D721Med (cell line): ENCODE data around the gene CD3D.

ENCODE experiments used
- DNase-seq: peaks from one replicate; pipeline ENCODE4 v3.0.0; 2011; ENCODE audit warnings: low spot score; ENCODE audit not compliant: insufficient read length
- FAIRE-seq: peaks from 2 replicates; lab custom pipeline; 2011; peaks lifted over from hg19 to GRCh38; lab: Jason Lieb, UNC
- CTCF ChIP-seq: IDR thresholded peaks from 2 replicates; pipeline ENCODE4 v1.5.1; 2012; ENCODE audit warnings: mild to moderate bottlenecking, control low read depth; ENCODE audit not compliant: insufficient read depth; ENCODE audit errors: missing control alignments

Gene CD3D

GRCh38 chr11:118342503-118343161, at the start of gene CD3D:
Gene CD3D (minus strand): TSS chr11:118342705. CDS start chr11:118342607, 98 bp downstream.
- DNase-seq (no peak), FAIRE-seq (no peak)
- no peak for TF ChIP-seq CTCF

GRCh38 chr11:118383657-118384056, 41.2 kb upstream of the CD3D start:
- DNase-seq (no peak), FAIRE-seq (no peak)
- TF ChIP-seq CTCF = no peak

- DNase-seq = no peak
- TF ChIP-seq CTCF = no peak
- no peak for FAIRE-seq
Measured at GRCh38 chr11:118382954-118383353, 40.4 kb upstream of the CD3D start.

GRCh38 chr11:118380571-118380970, 38.1 kb upstream of the CD3D start:
- no peak for TF ChIP-seq CTCF
- DNase-seq (no peak), FAIRE-seq (no peak)

- TF ChIP-seq CTCF = no peak
- no peak for DNase-seq
- FAIRE-seq = no peak
Measured at GRCh38 chr11:118379497-118379896, 37.0 kb upstream of the CD3D start.

GRCh38 chr11:118375978-118376377, 33.5 kb upstream of the CD3D start:
- no peak for FAIRE-seq
- TF ChIP-seq CTCF = no peak
- DNase-seq = no peak

GRCh38 chr11:118374729-118375128, 32.2 kb upstream of the CD3D start:
- DNase-seq (no peak), FAIRE-seq (no peak)
- TF ChIP-seq CTCF = no peak
